Osteocyte (in vitro differentiated cells): ENCODE measurements around the gene FSTL4. TPM values are rescaled to one million over a fixed set of nuclear protein-coding genes. Genes with fewer than 3 reads are reported as not detected.

Experiments
- DNase-seq: peaks from one replicate; pipeline ENCODE4 v3.0.0; 2021; ENCODE audit warnings: mixed read lengths; ENCODE audit not compliant: unreplicated experiment; ENCODE audit errors: extremely low spot score
- H3K27ac Mint-ChIP-seq: one replicate; pipeline ENCODE4 v1.8.0; 2021; ENCODE audit warnings: mild to moderate bottlenecking, mixed read lengths; ENCODE audit not compliant: unreplicated experiment
- H3K27me3 Mint-ChIP-seq: one replicate; pipeline ENCODE4 v1.8.0; 2021; ENCODE audit warnings: mixed read lengths; ENCODE audit not compliant: unreplicated experiment
- H3K36me3 Mint-ChIP-seq: one replicate; pipeline ENCODE4 v1.8.0; 2021; ENCODE audit warnings: mixed read lengths; ENCODE audit not compliant: unreplicated experiment
- H3K4me1 Mint-ChIP-seq: one replicate; pipeline ENCODE4 v1.8.0; 2021; ENCODE audit warnings: mixed read lengths; ENCODE audit not compliant: unreplicated experiment
- H3K4me3 Mint-ChIP-seq: one replicate; pipeline ENCODE4 v1.8.0; 2021; ENCODE audit warnings: mild to moderate bottlenecking, moderate library complexity, mixed read lengths; ENCODE audit not compliant: unreplicated experiment
- H3K9me3 Mint-ChIP-seq: one replicate; pipeline ENCODE4 v1.8.0; 2021; ENCODE audit warnings: mixed read lengths; ENCODE audit not compliant: unreplicated experiment
- CTCF ChIP-seq: fragments of 200-600 bp; sonication (generic); IDR thresholded peaks from 2 replicates; pipeline ENCODE4 v1.5.0; 2021; ENCODE audit warnings: antibody characterized with exemption, mild to moderate bottlenecking, moderate library complexity
- total RNA-seq: library from RNA; stranded (reverse); gene quantifications from 2 replicates; pipeline ENCODE4 v1.2.1, GENCODE V29; 2021

The FSTL4 gene
- total RNA-seq, 1 donor from 2014 or later, result not detected

DNA sequence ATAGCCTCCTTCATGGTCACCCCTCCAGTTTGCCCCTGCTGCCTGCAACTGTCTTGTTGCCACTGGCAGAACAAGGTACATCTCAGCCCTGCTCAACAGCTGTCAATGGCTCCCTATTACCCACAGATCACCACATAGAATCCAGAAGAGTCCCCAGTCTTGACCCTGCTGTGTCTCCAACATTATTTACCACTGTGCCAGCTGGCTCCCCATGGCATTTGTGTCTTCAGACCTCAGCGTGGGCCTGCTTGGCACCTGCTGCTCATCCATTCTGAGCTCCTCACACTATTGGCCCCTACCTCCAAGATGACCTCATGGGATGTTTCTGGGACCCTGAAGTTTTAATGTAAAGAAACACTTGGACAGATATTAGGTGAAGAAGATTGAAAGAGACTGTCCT is 358.7 kb downstream of the FSTL4 start:
- TF ChIP-seq CTCF, result no peak
- H3K4me1 Mint-ChIP-seq, result no peaks in the 10 kb centered on the region
- no peaks in the 10 kb centered on the region for H3K36me3 Mint-ChIP-seq
- H3K27ac Mint-ChIP-seq, result no peak overlapping the region
- DNase-seq, result no peak
- no peaks in the 10 kb centered on the region for H3K9me3 Mint-ChIP-seq
- no peak overlapping the region for H3K4me3 Mint-ChIP-seq
- no peaks in the 10 kb centered on the region for H3K27me3 Mint-ChIP-seq

DNA sequence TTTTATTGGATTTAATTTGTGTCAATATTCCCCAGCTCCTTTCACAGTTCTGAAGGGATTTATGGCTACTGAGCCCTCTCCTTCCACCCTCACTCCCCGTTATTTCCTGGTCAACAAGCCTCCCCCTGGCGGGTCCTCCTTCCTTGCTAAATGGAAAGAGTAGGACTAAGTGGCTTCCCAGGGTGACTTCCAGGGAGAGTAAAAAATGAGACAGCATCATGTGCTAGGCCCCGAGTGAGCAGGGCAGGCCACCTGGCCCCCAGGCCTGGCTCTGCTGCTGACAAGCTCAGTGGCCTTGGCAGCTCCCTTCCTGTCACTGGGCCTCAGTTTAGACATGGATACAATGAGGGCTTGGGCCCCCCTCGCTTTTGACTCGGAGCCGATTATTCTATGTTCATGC is 359.3 kb downstream of the FSTL4 start:
- Mint-ChIP-seq H3K36me3 (no peaks in the 10 kb centered on the region), H3K27ac (no peak overlapping the region), H3K4me3 (no peak overlapping the region), H3K9me3 (no peaks in the 10 kb centered on the region), H3K4me1 (no peaks in the 10 kb centered on the region), H3K27me3 (no peaks in the 10 kb centered on the region)
- TF ChIP-seq CTCF, result no peak
- DNase-seq, result no peak

GRCh38 chr5:133252133-133252480 is 360.2 kb downstream of the FSTL4 start:
- Mint-ChIP-seq H3K4me3 (no peak overlapping the region), H3K27me3 (no peaks in the 10 kb centered on the region), H3K36me3 (no peaks in the 10 kb centered on the region), H3K27ac (no peak overlapping the region), H3K9me3 (no peaks in the 10 kb centered on the region), H3K4me1 (no peaks in the 10 kb centered on the region)
- no peak for DNase-seq
- no peak for TF ChIP-seq CTCF

GRCh38 chr5:133251296-133252132 is 360.8 kb downstream of the FSTL4 start:
- H3K4me1 Mint-ChIP-seq, result no peaks in the 10 kb centered on the region
- no peak overlapping the region for H3K4me3 Mint-ChIP-seq
- H3K9me3 Mint-ChIP-seq, result no peaks in the 10 kb centered on the region
- no peaks in the 10 kb centered on the region for H3K27me3 Mint-ChIP-seq
- TF ChIP-seq CTCF, result no peak
- no peak for DNase-seq
- no peak overlapping the region for H3K27ac Mint-ChIP-seq
- no peaks in the 10 kb centered on the region for H3K36me3 Mint-ChIP-seq

GRCh38 chr5:133250527-133250926 is 361.8 kb downstream of the FSTL4 start:
- H3K36me3 Mint-ChIP-seq, result no peaks in the 10 kb centered on the region
- TF ChIP-seq CTCF, result no peak
- no peak overlapping the region for H3K27ac Mint-ChIP-seq
- H3K27me3 Mint-ChIP-seq, result no peaks in the 10 kb centered on the region
- H3K4me1 Mint-ChIP-seq, result peaks cover 3% of the 10 kb centered on the region
- H3K9me3 Mint-ChIP-seq, result no peaks in the 10 kb centered on the region
- no peak overlapping the region for H3K4me3 Mint-ChIP-seq
- DNase-seq, result no peak
